Heart left ventricle (tissue), 16 donors: ENCODE results near the gene TAMM41. TPM values are rescaled to one million over a fixed set of nuclear protein-coding genes. Genes with fewer than 3 reads are reported as not detected.
A peak's percentile ranks its signal among the peaks of the same experiment; 100 is the strongest.

Experiments used
- ATAC-seq, 4 donors: fragments of 200-7000 bp; cut with Tn5 transposase; one replicate each; pipeline ENCODE4 v1.9.1; 2020 to 2022; ENCODE audit warnings: moderate library complexity in 4 of 4, mild to moderate bottlenecking in 3 of 4, moderate number of reproducible peaks in 1 of 4
- DNase-seq, 5 donors: peaks; one replicate each; pipeline ENCODE4 v3.0.0-alpha.2; 2020
- H3K27ac ChIP-seq, 12 donors: fragments of 200-600 bp; sonication (generic) in 4 of 12; one replicate each; pipeline versions ENCODE4 v1.5.0 to v1.8.0; 2016 to 2022; ENCODE audit warnings: mild to moderate bottlenecking in 2 of 12
- H3K27me3 ChIP-seq, 9 donors: fragments of 200-600 bp; sonication (generic) in 2 of 9; one replicate each; pipeline versions ENCODE4 v1.5.1 to v1.8.0; 2016 to 2022; ENCODE audit warnings: mild to moderate bottlenecking in 3 of 9
- H3K36me3 ChIP-seq, 9 donors: fragments of 200-600 bp; sonication (generic) in 2 of 9; one replicate each; pipeline versions ENCODE4 v1.5.0 to v1.8.0; 2018 to 2022; ENCODE audit warnings: mild to moderate bottlenecking in 2 of 9
- H3K4me1 ChIP-seq, 12 donors: fragments of 200-600 bp; sonication (generic) in 4 of 12; one replicate each; pipeline versions ENCODE4 v1.5.0 to v1.8.0; 2016 to 2022; ENCODE audit warnings: mild to moderate bottlenecking in 3 of 12
- H3K4me3 ChIP-seq, 12 donors: fragments of 200-600 bp; sonication (generic) in 4 of 12; one replicate each; pipeline versions ENCODE4 v1.5.0 to v1.8.0; 2017 to 2022; ENCODE audit warnings: mild to moderate bottlenecking in 9 of 12, moderate library complexity in 4 of 12
- H3K9me3 ChIP-seq, 12 donors: fragments of 200-600 bp; sonication (generic) in 4 of 12; one replicate each; pipeline versions ENCODE4 v1.5.0 to v1.8.0; 2016 to 2022; ENCODE audit warnings: mild to moderate bottlenecking in 1 of 12
- CTCF ChIP-seq, 12 donors: fragments of 200-600 bp; sonication (generic) in 4 of 12; IDR thresholded peaks; one replicate each; pipeline versions ENCODE4 v1.5.0 to v1.8.0; 2018 to 2022; ENCODE audit warnings: antibody characterized with exemption in 12 of 12, mild to moderate bottlenecking in 5 of 12
- POLR2A ChIP-seq, 2 donors: fragments of 450-650 bp; IDR thresholded peaks; one replicate each; pipeline ENCODE4 v1.6.1; 2017; ENCODE audit warnings: antibody characterized with exemption in 2 of 2, mild to moderate bottlenecking in 2 of 2, moderate library complexity in 2 of 2
- WGBS, 4 donors: extraction: QIAGEN DNeasy Blood & Tissue Kit in 2 of 4; methylation state at CpG; one replicate each; pipeline versions ENCODE4 v1.1.5 to v1.1.7; 2013 to 2018; 5-methylcytosine and 5-hydroxymethylcytosine counted together
- intact Hi-C, 10 donors: fragments of 100-400 bp; cut with DNase I; formaldehyde crosslinking; loops; one replicate each; pipeline versions ENCODE4 v1.11.1 to v1.14.2; 2022
- polyA plus RNA-seq, 2 donors: library from polyadenylated mRNA; stranded (reverse); fragments of 200-250 nt; gene quantifications; one replicate each; pipeline ENCODE4 v1.2.3, GENCODE V29; 2013
- total RNA-seq, 9 donors: library from RNA; depleted of rRNA in 2 of 9; stranded (reverse); fragments of >200 nt in 2 of 9; fragmentation: NEBNext Ultra II Directional in 3 of 9; extraction: Animal tissue kit (Norgen Biotek cat#: 25700) in 3 of 9; gene quantifications; one replicate each; pipeline versions ENCODE4 v1.1.0 to v1.2.4, GENCODE V29; 2016 to 2023
- donor health status: ischemic (EF 13 %, LVEDD 7.1; RV severe dilation, severe dysfunction).
- donor health status: healthy with polysubstance abuse.
- donor health status: DM: no; HTN: yes; CAD: no.
- donor health status: DM: no; HTN: no; CAD: no.
- donor health status: ischemic (EF 25% LVEDD 6.9; RV normal size, moderate dysfunction).
- donor health status: ischemic (EF 25% LVEDD 5.7; RV mildly dilated, moderate dysfunction).
- donor health status: healthy.
- donor health status: DM: yes; HTN: yes; CAD: no.
- donor health status: ischemic (EF 35%, LVEDD 5.7; RV mildly dilated, moderate dysfunction).
- donor health status: nonischemic (EF 11% LVEDD 7.7; RV severe dilation, severe dysfunction).
- donor health status: DM: yes; HTN: yes; CAD: no.
- donor health status: PGD.
- donor health status: ischemic (EF 29% LVEDD 5.4; RV normal size, mild dysfunction).
- donor health status: nonischemic (EF 23%, LVEDD 6.1; RV moderate dilation, normal function).

The TAMM41 gene
- total and polyA plus RNA-seq, 11 donors = 4.5 to 12.7 (median 10.8) TPM

DNA sequence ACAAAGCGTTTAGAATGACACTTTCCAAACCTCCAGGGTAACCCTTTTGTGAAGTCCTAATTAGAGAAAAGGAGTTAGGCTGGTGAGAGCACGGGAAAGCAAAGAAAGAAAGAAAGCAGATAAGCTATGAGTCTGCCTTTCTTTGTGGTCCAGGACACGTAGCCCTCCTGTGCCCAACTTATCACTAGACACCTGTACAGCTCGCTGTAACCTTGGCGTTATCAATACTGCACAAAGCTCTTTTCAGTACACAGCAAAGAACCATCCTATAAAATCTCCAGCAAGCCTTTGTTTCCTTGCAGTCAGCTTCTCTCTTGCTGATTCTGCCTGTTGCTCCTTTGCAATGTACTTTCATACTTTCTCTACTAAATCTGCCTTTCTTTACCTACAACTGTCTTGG lies 6.8 kb upstream of the TAMM41 start:
- Histone ChIP-seq H3K27me3 (peaks cover 0 to 11% (median 0%) of the 10 kb centered on the region in 9 donors), H3K4me3 (no peak overlapping the region), H3K27ac (no peak overlapping the region), H3K36me3 (no peaks in the 10 kb centered on the region), H3K4me1 (no peaks in the 10 kb centered on the region), H3K9me3 (no peaks in the 10 kb centered on the region)
- DNase-seq = no peak
- ATAC-seq = no peak
- intact Hi-C loops = no loop called here
- 56 to 65% (median 62%) methylated on average over 5 of the region's 5 CpGs for WGBS, 4 donors
- no peak for TF ChIP-seq CTCF (IDR thresholded peaks at IDR 0.05)

DNA sequence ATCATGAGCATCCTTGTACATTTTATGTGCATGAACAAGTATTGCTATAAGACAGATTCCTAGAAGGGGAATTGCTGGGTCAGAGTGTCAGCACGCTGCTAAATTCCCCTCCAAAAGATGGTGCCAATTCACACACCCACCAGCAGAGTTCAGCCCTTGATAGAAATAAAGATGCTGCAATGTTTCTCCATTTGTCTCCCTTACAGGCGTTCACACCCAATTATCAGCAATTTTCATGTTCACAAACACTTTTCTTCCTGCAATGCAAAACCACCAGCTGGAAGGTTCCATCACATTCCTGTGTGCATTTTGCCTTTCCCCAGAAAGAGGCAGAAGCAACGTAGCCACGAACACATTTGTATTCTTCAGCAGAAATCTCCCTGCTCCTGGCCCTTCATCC lies 3.3 kb upstream of the TAMM41 start:
- ATAC-seq (no peak), DNase-seq (no peak)
- intact Hi-C loops = no loop called here
- no peaks in the 10 kb centered on the region for H3K9me3 ChIP-seq
- TF ChIP-seq CTCF (IDR thresholded peaks at IDR 0.05) (no peak), POLR2A (IDR thresholded peaks at IDR 0.05) (no peak)
- no peaks in the 10 kb centered on the region for H3K36me3 ChIP-seq
- 48 to 62% (median 61%) methylated on average over 4 of the region's 4 CpGs for WGBS, 4 donors
- H3K4me3 ChIP-seq = no peak overlapping the region
- peaks cover 3 to 20% (median 16%) of the 10 kb centered on the region in 12 donors for H3K4me1 ChIP-seq
- peaks cover 0 to 7% (median 0%) of the 10 kb centered on the region in 9 donors for H3K27me3 ChIP-seq
- no peak overlapping the region for H3K27ac ChIP-seq

GRCh38 chr3:11847607-11848006 lies 922 bp upstream of the TAMM41 start:
- WGBS, 4 donors = 87 to 100% (median 95%) methylated on average over 1 of the region's 1 CpG
- ATAC-seq (no peak), DNase-seq (no peak)
- Histone ChIP-seq H3K4me1 (peaks cover 3 to 30% (median 22%) of the 10 kb centered on the region in 12 donors), H3K27ac (peak overlapping the region in 8 of 12 donors; percentile 85 to 96 (median 86)), H3K36me3 (peaks cover 0 to 19% (median 15%) of the 10 kb centered on the region in 9 donors), H3K4me3 (peak overlapping the region in 5 of 12 donors; percentile 75 to 87 (median 86)), H3K9me3 (no peaks in the 10 kb centered on the region), H3K27me3 (no peaks in the 10 kb centered on the region)
- TF ChIP-seq POLR2A (IDR thresholded peaks at IDR 0.05) (no peak), CTCF (IDR thresholded peaks at IDR 0.05) (no peak)
- intact Hi-C loops = no loop called here

DNA sequence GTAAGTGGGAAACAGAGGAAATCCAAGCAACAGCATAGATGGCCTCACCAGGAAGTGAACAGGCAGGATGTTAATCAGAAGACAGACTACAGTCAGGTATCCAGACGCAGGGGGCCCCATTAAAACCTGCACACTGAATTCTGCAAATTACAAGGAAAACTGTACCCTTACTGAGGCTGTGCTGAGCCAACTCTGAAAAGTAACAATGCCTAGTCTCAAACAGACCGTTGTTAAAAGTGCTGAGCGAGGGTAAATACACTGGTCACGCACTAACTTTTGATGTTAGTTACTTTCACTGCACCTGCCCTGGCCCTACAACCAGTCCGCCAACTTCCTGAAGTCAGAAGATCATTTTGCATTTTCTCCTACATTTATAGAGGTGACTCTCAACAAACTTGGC lies 1.0 kb downstream of the TAMM41 start:
- intact Hi-C loops = no loop called here
- Histone ChIP-seq H3K4me1 (peaks cover 3 to 30% (median 22%) of the 10 kb centered on the region in 12 donors), H3K36me3 (peaks cover 0 to 37% (median 30%) of the 10 kb centered on the region in 9 donors), H3K27me3 (no peaks in the 10 kb centered on the region), H3K27ac (peak overlapping the region in 6 of 12 donors; percentile 85 to 96 (median 87)), H3K9me3 (no peaks in the 10 kb centered on the region), H3K4me3 (peak overlapping the region; percentile 65 to 94 (median 84))
- no peak for DNase-seq
- TF ChIP-seq CTCF (IDR thresholded peaks at IDR 0.05) (no peak), POLR2A (IDR thresholded peaks at IDR 0.05) (no peak)
- WGBS, 4 donors = 32 to 41% (median 37%) methylated on average over 5 of the region's 5 CpGs
- no peak for ATAC-seq
